DOHH2 (cell line): ENCODE results near the gene C15orf61.

Source experiments
- H3F3A ChIP-seq: fragments of 200-600 bp; sonication (generic), shearing (Covaris generic); 2 replicates; pipeline ENCODE4 v1.6.0; 2016; ENCODE audit warnings: antibody characterized with exemption, mild to moderate bottlenecking; ENCODE audit not compliant: control insufficient read depth, insufficient read depth
- H3K27ac ChIP-seq: fragments of 200-600 bp; sonication (generic); 2 replicates; pipeline ENCODE4 v1.5.1; 2014; ENCODE audit warnings: low read depth, mild to moderate bottlenecking, low read length, moderate library complexity
- H3K27me3 ChIP-seq: fragments of 200-600 bp; sonication (generic); 2 replicates; pipeline ENCODE4 v1.6.1; 2014; ENCODE audit warnings: mild to moderate bottlenecking, low read length, mixed read lengths; ENCODE audit not compliant: control insufficient read depth
- H3K36me3 ChIP-seq: fragments of 200-600 bp; sonication (generic); 2 replicates; pipeline ENCODE4 v1.6.1; 2014; ENCODE audit warnings: mild to moderate bottlenecking, low read length, moderate library complexity, mixed read lengths; ENCODE audit not compliant: control insufficient read depth
- H3K4me1 ChIP-seq: fragments of 200-600 bp; sonication (generic); 2 replicates; pipeline ENCODE4 v1.6.1; 2014; ENCODE audit warnings: mild to moderate bottlenecking, low read length, mixed read lengths; ENCODE audit not compliant: control insufficient read depth
- H3K4me2 ChIP-seq: fragments of 200-600 bp; sonication (generic); 2 replicates; pipeline ENCODE4 v1.6.0; 2014; ENCODE audit warnings: mild to moderate bottlenecking, low read length, moderate library complexity
- H3K4me3 ChIP-seq: fragments of 200-600 bp; sonication (generic); 2 replicates; pipeline ENCODE4 v1.5.1; 2014; ENCODE audit warnings: mild to moderate bottlenecking, low read length, mixed read lengths
- H3K79me2 ChIP-seq: fragments of 200-600 bp; sonication (generic); 2 replicates; pipeline ENCODE4 v1.6.1; 2014; ENCODE audit warnings: mild to moderate bottlenecking, low read length, mixed read lengths; ENCODE audit not compliant: control insufficient read depth
- H3K9me2 ChIP-seq: fragments of 200-600 bp; sonication (generic); replicated peaks from 2 replicates; pipeline ENCODE4 v1.6.1; 2014; ENCODE audit warnings: mild to moderate bottlenecking, low read length, mixed read lengths; ENCODE audit not compliant: control insufficient read depth
- H3K9me3 ChIP-seq: fragments of 200-600 bp; sonication (generic); 2 replicates; pipeline ENCODE4 v1.6.1; 2014; ENCODE audit warnings: antibody characterized with exemption, low read length, mixed read lengths; ENCODE audit not compliant: control insufficient read depth, insufficient read depth
- H4K20me1 ChIP-seq: fragments of 200-600 bp; sonication (generic); 2 replicates; pipeline ENCODE4 v1.6.0; 2014; ENCODE audit warnings: low read depth, mild to moderate bottlenecking, antibody characterized with exemption, low read length, moderate library complexity; ENCODE audit not compliant: control insufficient read depth, insufficient read depth
- CTCF ChIP-seq: fragments of 200-600 bp; sonication (generic); IDR thresholded peaks from one replicate; pipeline ENCODE4 v1.5.1; 2014; ENCODE audit warnings: antibody characterized with exemption, mild to moderate bottlenecking, low read depth, low read length; ENCODE audit not compliant: poor library complexity, severe bottlenecking
- EZH2phosphoT487 ChIP-seq: fragments of 200-600 bp; sonication (generic); IDR thresholded peaks from 2 replicates; pipeline ENCODE4 v1.6.1; 2017; ENCODE audit warnings: borderline replicate concordance, mild to moderate bottlenecking, antibody characterized with exemption, low read length, moderate library complexity, mixed read lengths

C15orf61 gene

DNA sequence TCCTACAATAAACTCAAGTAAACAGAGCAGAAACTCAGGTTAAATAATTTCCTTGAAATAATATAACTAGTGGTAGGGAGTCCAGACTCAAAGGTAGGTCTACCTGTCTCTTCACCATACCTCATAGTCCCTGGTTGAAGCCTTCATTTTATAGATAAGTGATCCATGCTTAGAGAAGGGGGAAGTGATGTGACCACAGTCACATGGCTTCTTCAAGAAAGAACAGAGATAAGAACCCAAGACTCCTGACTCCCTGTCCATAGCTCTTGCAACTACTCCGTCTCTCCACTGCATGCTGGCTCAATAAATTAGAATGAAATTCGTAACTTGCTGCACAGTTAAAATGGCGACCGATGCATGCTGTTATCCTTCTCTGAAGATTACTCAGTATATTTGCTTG, 11.0 kb upstream of the C15orf61 start:
- TF ChIP-seq EZH2phosphoT487, result no peak
- no peak for TF ChIP-seq CTCF
- H3K9me3 ChIP-seq, result no peaks in the 10 kb centered on the region
- no peaks in the 10 kb centered on the region for H4K20me1 ChIP-seq
- H3K9me2 ChIP-seq, result no peaks in the 10 kb centered on the region
- no peaks in the 10 kb centered on the region for H3K79me2 ChIP-seq
- H3F3A ChIP-seq, result no peaks in the 10 kb centered on the region; the same call in 1 of the 2 replicates
- no peak overlapping the region for H3K27ac ChIP-seq
- no peak overlapping the region for H3K4me2 ChIP-seq
- peaks cover 19% of the 10 kb centered on the region for H3K4me1 ChIP-seq
- no peaks in the 10 kb centered on the region for H3K27me3 ChIP-seq
- H3K36me3 ChIP-seq, result peaks cover 14% of the 10 kb centered on the region
- H3K4me3 ChIP-seq, result no peak overlapping the region

DNA sequence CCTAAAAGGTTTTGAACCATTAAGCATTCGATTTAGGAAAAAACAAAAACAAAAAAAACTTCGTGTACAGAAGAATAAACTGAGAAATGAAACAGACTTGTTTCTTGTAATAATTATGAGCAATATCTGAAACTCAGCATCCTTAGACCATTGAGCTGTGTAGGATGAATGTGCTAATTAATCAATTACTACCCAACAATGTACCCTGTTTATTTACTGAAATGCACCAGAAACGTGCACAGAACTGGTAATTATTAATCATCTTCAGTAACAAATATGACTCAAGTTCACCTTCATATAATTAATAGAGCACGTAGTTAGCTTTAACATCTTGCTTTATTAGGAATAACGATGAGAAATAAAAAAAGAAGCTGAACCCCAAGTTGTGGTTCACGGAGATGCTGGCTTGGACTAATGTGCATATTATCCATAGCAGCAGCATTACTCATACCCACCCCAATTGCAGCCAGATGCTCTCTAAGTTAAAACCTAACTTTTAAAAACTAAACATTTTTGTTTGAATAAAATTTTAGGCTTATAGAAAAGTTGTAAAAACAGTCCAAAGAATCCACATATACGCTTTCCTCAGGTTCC, 10.2 kb upstream of the C15orf61 start:
- Histone ChIP-seq H4K20me1 (no peaks in the 10 kb centered on the region), H3K9me3 (no peaks in the 10 kb centered on the region), H3K27ac (no peak overlapping the region), H3K4me2 (no peak overlapping the region), H3K4me1 (peaks cover 18% of the 10 kb centered on the region), H3F3A (no peaks in the 10 kb centered on the region; the same call in 1 of the 2 replicates), H3K9me2 (no peaks in the 10 kb centered on the region), H3K27me3 (no peaks in the 10 kb centered on the region), H3K36me3 (peaks cover 14% of the 10 kb centered on the region), H3K4me3 (no peak overlapping the region), H3K79me2 (no peaks in the 10 kb centered on the region)
- TF ChIP-seq CTCF (no peak), EZH2phosphoT487 (no peak)

- Histone ChIP-seq H3K4me1 (peaks cover 10% of the 10 kb centered on the region), H4K20me1 (no peaks in the 10 kb centered on the region), H3K27me3 (no peaks in the 10 kb centered on the region), H3K4me3 (no peak overlapping the region), H3F3A (no peaks in the 10 kb centered on the region; the same call in 1 of the 2 replicates), H3K9me3 (no peaks in the 10 kb centered on the region), H3K9me2 (no peaks in the 10 kb centered on the region), H3K36me3 (peaks cover 14% of the 10 kb centered on the region), H3K27ac (no peak overlapping the region), H3K4me2 (no peak overlapping the region), H3K79me2 (no peaks in the 10 kb centered on the region)
- TF ChIP-seq CTCF (no peak), EZH2phosphoT487 (no peak)
Observed at GRCh38 chr15:67511606-67512005, 9.3 kb upstream of the C15orf61 start.
